ENCODE data around the gene ATP9A.

The ATP9A gene

DNA sequence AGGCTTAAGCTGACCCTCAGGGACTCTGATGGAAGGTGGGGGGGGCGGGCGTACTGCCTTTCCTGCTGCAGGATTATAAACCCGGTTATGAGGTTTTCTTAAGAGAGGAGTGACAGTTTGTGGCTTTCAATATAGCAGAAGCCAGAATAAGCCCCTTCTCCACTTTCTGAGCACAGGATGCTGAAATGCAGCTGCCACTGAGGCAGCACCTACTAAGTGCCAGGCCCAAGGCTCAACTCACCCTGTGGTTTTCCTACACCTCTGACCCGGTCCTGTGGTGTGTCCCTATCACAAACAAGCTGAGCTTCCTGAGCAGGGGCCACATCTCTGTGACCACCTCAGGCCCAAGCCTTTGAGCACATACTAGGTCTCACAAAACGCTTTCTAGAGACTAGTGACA is 166.1 kb downstream of the ATP9A start:
- H3K4me3 ChIP-seq (ENCODE audit: low read length), result no peak overlapping the region
- no peaks in the 10 kb centered on the region for H3K36me3 ChIP-seq (ENCODE audit: control insufficient read depth, low read length)
- H3K9me3 ChIP-seq (ENCODE audit: control insufficient read depth, insufficient read depth, low read length), result no peaks in the 10 kb centered on the region
- H3K4me1 ChIP-seq (ENCODE audit: control insufficient read depth, low read length), result peaks cover 13% of the 10 kb centered on the region
- H3K9me2 ChIP-seq (replicated peaks; ENCODE audit: control insufficient read depth, low read length), result no peaks in the 10 kb centered on the region
- H3F3A ChIP-seq (ENCODE audit: control insufficient read depth, insufficient read depth), result no peaks in the 10 kb centered on the region
- no peak overlapping the region for H3K4me2 ChIP-seq (ENCODE audit: low read length)
- no peaks in the 10 kb centered on the region for H3K79me2 ChIP-seq (ENCODE audit: control insufficient read depth, low read length)
- H4K20me1 ChIP-seq (ENCODE audit: control insufficient read depth, insufficient read depth, low read depth, low read length), result no peaks in the 10 kb centered on the region
- H3K27ac ChIP-seq (ENCODE audit: low read depth, low read length), result no peak overlapping the region
- TF ChIP-seq, protein P1, sequence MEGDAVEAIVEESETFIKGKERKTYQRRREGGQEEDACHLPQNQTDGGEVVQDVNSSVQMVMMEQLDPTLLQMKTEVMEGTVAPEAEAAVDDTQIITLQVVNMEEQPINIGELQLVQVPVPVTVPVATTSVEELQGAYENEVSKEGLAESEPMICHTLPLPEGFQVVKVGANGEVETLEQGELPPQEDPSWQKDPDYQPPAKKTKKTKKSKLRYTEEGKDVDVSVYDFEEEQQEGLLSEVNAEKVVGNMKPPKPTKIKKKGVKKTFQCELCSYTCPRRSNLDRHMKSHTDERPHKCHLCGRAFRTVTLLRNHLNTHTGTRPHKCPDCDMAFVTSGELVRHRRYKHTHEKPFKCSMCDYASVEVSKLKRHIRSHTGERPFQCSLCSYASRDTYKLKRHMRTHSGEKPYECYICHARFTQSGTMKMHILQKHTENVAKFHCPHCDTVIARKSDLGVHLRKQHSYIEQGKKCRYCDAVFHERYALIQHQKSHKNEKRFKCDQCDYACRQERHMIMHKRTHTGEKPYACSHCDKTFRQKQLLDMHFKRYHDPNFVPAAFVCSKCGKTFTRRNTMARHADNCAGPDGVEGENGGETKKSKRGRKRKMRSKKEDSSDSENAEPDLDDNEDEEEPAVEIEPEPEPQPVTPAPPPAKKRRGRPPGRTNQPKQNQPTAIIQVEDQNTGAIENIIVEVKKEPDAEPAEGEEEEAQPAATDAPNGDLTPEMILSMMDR (IDR thresholded peaks at IDR 0.05; ENCODE audit: low read depth, low read length, poor library complexity, severe bottlenecking), result no peak
- TF ChIP-seq EZH2phosphoT487 (IDR thresholded peaks at IDR 0.05; ENCODE audit: borderline replicate concordance, low read length), result no peak
- H3K27me3 ChIP-seq (ENCODE audit: control insufficient read depth, low read length), result peaks cover 22% of the 10 kb centered on the region

DNA sequence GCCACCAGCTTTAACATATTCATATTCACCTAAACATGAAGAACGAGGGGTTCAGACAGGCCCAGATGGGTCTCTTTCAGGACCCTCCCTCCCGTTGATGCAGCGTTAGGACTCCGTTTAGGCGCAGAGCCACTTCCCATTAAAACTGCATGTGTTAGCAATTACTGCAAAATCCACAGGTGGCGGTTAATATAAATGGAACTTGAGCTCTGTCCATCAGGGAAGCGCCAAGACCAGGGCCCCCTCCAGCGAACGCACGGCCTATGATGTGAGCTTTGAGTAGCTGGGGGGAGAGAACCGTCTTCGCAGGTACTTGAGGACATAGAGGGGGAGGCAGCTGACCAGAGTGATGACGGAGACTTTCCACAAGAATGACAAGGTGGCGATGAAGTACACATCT is 167.2 kb downstream of the ATP9A start:
- Histone ChIP-seq H3F3A (ENCODE audit: control insufficient read depth, insufficient read depth) (no peaks in the 10 kb centered on the region), H3K4me2 (ENCODE audit: low read length) (no peak overlapping the region), H3K4me3 (ENCODE audit: low read length) (no peak overlapping the region), H3K27me3 (ENCODE audit: control insufficient read depth, low read length) (peaks cover 21% of the 10 kb centered on the region), H3K9me3 (ENCODE audit: control insufficient read depth, insufficient read depth, low read length) (no peaks in the 10 kb centered on the region), H3K36me3 (ENCODE audit: control insufficient read depth, low read length) (no peaks in the 10 kb centered on the region), H4K20me1 (ENCODE audit: control insufficient read depth, insufficient read depth, low read depth, low read length) (no peaks in the 10 kb centered on the region), H3K27ac (ENCODE audit: low read depth, low read length) (no peak overlapping the region), H3K79me2 (ENCODE audit: control insufficient read depth, low read length) (no peaks in the 10 kb centered on the region), H3K9me2 (replicated peaks; ENCODE audit: control insufficient read depth, low read length) (no peaks in the 10 kb centered on the region), H3K4me1 (ENCODE audit: control insufficient read depth, low read length) (peaks cover 23% of the 10 kb centered on the region)
- TF ChIP-seq, protein P1 (IDR thresholded peaks at IDR 0.05; ENCODE audit: low read depth, low read length, poor library complexity, severe bottlenecking), result no peak
- TF ChIP-seq EZH2phosphoT487 (IDR thresholded peaks at IDR 0.05; ENCODE audit: borderline replicate concordance, low read length), result no peak

DNA sequence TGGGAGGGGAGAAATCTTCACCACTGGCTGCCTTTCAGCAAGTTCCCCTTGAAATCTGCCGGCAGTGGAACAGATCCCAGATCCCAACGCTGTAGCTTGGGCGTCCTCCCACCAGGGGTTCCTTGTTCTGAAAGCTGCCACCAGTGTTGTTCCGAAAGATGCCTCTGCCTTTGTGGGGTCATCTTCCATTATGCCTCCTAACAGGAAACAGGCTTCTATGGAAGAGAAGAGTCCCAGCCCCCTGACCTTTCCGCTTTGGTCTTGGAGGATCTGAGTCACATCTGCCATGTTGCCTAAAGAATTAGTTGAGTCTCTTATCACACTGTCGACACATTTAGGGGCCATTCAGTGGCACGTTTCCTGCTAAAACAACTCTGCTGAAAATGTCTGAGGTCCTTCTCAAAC is 168.2 kb downstream of the ATP9A start:
- Histone ChIP-seq H4K20me1 (ENCODE audit: control insufficient read depth, insufficient read depth, low read depth, low read length) (no peaks in the 10 kb centered on the region), H3K9me2 (replicated peaks; ENCODE audit: control insufficient read depth, low read length) (no peaks in the 10 kb centered on the region), H3K79me2 (ENCODE audit: control insufficient read depth, low read length) (no peaks in the 10 kb centered on the region), H3K4me1 (ENCODE audit: control insufficient read depth, low read length) (peaks cover 32% of the 10 kb centered on the region), H3K27ac (ENCODE audit: low read depth, low read length) (no peak overlapping the region), H3K4me2 (ENCODE audit: low read length) (no peak overlapping the region), H3K36me3 (ENCODE audit: control insufficient read depth, low read length) (no peaks in the 10 kb centered on the region), H3K4me3 (ENCODE audit: low read length) (no peak overlapping the region), H3F3A (ENCODE audit: control insufficient read depth, insufficient read depth) (no peaks in the 10 kb centered on the region), H3K27me3 (ENCODE audit: control insufficient read depth, low read length) (peaks cover 21% of the 10 kb centered on the region), H3K9me3 (ENCODE audit: control insufficient read depth, insufficient read depth, low read length) (no peaks in the 10 kb centered on the region)
- TF ChIP-seq EZH2phosphoT487 (IDR thresholded peaks at IDR 0.05; ENCODE audit: borderline replicate concordance, low read length), result no peak
- TF ChIP-seq, protein P1 (IDR thresholded peaks at IDR 0.05; ENCODE audit: low read depth, low read length, poor library complexity, severe bottlenecking), result no peak

DNA sequence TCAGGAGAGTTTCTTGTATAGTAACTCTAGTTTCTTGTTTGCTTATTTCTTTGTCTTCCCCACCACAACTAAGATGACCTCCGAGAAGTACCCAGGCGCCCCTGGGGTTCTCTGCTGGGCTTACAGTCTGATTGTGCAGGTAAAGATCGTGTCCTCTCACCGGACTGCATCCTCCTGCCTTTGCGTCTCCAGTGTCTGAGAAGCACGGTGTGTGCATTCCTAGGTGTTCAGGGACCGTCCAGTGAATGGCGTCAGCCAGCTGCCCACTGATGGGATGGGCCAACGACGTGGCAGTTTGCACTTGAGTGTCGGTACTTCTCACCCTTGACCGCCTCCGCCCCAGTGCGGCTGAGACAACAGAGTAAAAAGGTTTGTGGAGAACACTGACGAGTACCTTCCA is 169.6 kb downstream of the ATP9A start:
- H3F3A ChIP-seq (ENCODE audit: control insufficient read depth, insufficient read depth), result no peaks in the 10 kb centered on the region
- H3K27ac ChIP-seq (ENCODE audit: low read depth, low read length), result no peak overlapping the region
- H3K36me3 ChIP-seq (ENCODE audit: control insufficient read depth, low read length), result no peaks in the 10 kb centered on the region
- no peak overlapping the region for H3K4me3 ChIP-seq (ENCODE audit: low read length)
- H3K9me2 ChIP-seq (replicated peaks; ENCODE audit: control insufficient read depth, low read length), result no peaks in the 10 kb centered on the region
- no peaks in the 10 kb centered on the region for H4K20me1 ChIP-seq (ENCODE audit: control insufficient read depth, insufficient read depth, low read depth, low read length)
- no peak overlapping the region for H3K4me2 ChIP-seq (ENCODE audit: low read length)
- peaks cover 47% of the 10 kb centered on the region for H3K4me1 ChIP-seq (ENCODE audit: control insufficient read depth, low read length)
- H3K79me2 ChIP-seq (ENCODE audit: control insufficient read depth, low read length), result no peaks in the 10 kb centered on the region
- TF ChIP-seq, protein P1 (IDR thresholded peaks at IDR 0.05; ENCODE audit: low read depth, low read length, poor library complexity, severe bottlenecking), result no peak
- TF ChIP-seq EZH2phosphoT487 (IDR thresholded peaks at IDR 0.05; ENCODE audit: borderline replicate concordance, low read length), result no peak
- H3K27me3 ChIP-seq (ENCODE audit: control insufficient read depth, low read length), result peaks cover 21% of the 10 kb centered on the region
- no peaks in the 10 kb centered on the region for H3K9me3 ChIP-seq (ENCODE audit: control insufficient read depth, insufficient read depth, low read length)

Data from DOHH2 (cell line).